HG03432 (cell line): ENCODE data around the gene LCN9.
"Not testable (repeated sequence)": the region's sequence is repeated elsewhere in the genome, so short reads cannot be mapped to it uniquely, and the experiment has no call there.

Experiments
- ATAC-seq: cut with Tn5 transposase; IDR thresholded peaks from one replicate; pipeline ENCODE4 v1.9.1; 2021; ENCODE audit warnings: mild to moderate bottlenecking, moderate library complexity; ENCODE audit not compliant: unreplicated experiment

The LCN9 gene

GRCh38 chr9:135670721-135671590 lies 7.8 kb downstream of the LCN9 start:
- no peak for ATAC-seq

GRCh38 chr9:135671591-135672041 lies 8.5 kb downstream of the LCN9 start:
- no peak for ATAC-seq

DNA sequence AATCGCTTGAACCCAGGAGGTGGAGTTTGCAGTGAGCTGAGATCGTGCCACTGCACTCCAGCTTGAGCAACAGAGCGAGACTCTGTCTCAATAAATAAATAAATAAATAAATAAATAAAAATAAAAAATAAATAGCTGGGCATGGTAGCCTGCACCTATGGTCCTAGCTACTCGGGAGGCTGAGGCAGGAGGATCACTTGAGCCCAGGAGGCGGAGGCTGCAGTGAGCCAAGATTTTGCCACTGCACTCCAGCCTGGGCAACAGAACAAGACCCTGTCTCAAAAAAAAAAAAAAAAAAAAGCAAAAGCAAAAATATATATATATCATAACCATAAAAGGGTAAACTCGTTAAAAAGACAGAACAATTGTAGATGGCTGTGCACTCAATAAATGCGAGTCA lies 9.7 kb downstream of the LCN9 start:
- ATAC-seq, result not testable (repeated sequence)

- no peak for ATAC-seq
These were observed 10.8 kb downstream of the LCN9 start for GRCh38 chr9:135673941-135674340.

DNA sequence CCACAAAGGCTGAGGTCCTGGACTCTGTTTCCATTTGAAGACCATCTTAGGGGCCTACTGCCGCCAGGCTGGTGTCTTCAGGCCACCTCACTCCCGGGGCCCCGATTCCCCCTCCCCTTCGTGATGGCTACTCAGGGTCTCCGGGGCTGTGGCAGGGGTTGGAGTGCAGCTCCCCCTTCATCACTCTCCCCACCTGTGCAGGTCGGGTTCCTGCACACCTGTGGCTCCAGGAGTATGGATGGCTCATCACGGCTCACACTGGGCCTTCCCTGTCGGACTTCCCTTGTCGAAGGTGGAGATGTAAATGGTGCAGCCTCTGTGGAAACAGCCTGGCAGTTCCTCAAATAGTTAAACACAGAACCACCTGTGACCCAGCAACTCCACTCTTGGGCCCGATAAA lies 11.9 kb downstream of the LCN9 start:
- ATAC-seq, result no peak

DNA sequence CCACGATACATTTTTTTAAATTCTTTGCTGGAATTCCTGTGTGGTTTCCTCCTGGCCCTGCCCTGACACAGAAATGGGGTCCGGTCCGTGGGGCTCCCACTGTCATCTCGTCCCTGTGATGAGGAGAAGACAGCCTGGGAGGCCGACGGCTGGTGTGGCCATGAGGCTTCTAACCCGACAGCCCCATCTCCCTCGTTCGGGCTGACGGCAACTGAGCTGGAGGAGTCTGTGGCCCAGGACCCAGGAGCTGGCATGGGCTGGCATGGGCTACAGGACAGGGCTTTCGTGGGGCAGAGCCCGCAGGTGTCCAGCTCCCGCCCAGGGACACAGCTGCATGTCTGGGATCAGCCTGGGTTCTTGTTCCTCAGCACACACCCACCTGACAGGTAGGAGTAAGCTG lies 13.8 kb downstream of the LCN9 start:
- ATAC-seq, result no peak

DNA sequence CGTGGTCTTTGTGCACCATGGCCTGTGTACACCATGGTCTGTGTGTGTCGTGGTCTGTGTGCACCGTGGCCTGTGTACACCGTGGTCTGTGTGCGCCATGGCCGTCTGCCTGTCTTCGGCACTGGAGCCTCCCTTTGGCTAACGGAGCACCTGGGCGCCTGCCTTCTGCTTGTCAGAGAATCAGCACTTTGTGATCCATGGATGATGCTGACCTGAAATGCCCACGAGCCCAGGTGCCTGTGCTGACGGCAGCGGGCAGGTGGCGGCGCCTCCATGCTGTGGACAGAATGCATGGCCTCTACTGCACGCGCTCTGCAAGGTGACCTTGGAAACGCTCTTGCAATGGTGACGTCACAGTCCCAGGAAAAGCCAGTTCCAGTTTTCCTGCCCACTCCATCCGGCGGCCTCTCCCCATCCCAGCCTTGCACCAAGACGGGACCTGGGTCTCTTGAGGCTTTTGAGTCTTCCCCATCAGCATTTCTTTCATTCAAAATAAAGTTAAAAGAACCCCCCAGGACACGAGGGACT lies 14.6 kb downstream of the LCN9 start:
- ATAC-seq, result no peak

GRCh38 chr9:135678236-135679017 lies 15.3 kb downstream of the LCN9 start:
- ATAC-seq, result no peak

- no peak for ATAC-seq
These were observed 16.9 kb downstream of the LCN9 start for GRCh38 chr9:135680056-135680455.

GRCh38 chr9:135681161-135681560 lies 18.1 kb downstream of the LCN9 start:
- ATAC-seq, result no peak

DNA sequence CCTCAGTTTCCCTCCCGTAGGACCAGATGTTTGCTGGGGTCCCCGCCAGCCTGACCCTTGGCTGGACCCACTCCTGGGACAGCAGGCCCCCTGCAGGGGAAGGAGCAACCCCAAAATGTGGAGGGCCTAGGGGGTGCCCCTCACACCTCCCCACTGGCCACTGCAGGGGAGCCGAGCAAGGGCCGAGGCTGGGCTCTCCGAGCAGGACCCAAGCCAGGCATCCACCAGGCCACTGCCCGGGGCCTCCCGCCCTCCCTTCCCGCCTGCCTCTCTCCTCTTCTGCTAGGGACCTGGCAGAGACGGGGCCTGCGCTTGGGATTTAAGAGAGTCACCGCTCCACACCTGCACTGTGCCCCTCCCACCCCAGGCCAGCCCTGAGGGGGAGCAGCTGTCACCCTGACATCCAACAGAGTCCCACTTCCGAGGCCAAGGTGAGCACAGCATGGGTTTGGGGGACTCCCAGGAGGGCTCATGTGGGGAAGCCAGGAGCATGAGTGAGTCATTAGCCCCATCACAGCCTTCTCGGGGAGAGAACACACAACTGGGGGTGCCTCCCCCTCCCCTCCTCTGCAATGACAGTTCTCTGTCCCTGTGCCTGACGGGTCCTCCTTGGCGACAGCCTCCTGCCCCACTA lies 20.4 kb downstream of the LCN9 start:
- ATAC-seq, result no peak

DNA sequence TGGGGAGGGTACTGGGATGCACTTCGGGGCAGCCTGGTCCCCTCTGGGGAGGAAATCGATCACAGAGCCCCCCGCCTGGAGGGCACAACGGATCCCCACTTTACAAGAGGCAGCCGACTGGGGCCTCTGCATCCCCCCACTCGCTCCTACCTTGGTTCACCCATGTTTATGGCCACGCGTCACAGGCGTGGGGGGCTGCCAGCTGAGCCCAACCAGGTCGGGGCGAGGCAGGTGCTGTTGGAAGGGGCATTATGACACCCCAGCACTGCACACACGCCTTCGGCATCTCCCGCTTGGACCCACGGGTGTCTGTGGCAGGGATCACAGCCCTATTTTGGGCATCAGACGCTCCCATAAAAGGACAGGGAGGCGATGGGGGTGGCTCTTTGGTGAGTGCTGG lies 21.6 kb downstream of the LCN9 start:
- ATAC-seq, result no peak

DNA sequence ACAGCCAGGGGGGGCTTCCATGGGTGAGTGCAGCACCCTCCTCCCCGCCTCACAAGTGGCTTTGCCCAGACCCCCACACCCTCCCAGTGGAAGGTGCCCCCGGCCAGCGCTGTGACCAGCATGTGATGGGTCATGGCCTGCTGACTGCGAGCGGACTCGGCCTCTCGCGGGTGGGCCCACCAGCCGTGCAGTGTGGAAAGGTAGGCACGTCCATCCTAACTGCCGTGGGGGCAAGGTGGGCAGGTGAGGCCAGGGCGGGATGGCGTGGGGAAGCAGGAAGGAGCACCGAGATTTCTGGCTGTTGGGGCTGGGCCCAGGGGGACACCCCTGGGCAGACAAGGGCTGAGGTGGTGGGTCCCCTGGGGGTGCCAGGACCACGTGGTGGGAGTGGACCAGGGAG lies 24.1 kb downstream of the LCN9 start:
- no peak for ATAC-seq

GRCh38 chr9:135689011-135689410 lies 25.9 kb downstream of the LCN9 start:
- ATAC-seq, result no peak

DNA sequence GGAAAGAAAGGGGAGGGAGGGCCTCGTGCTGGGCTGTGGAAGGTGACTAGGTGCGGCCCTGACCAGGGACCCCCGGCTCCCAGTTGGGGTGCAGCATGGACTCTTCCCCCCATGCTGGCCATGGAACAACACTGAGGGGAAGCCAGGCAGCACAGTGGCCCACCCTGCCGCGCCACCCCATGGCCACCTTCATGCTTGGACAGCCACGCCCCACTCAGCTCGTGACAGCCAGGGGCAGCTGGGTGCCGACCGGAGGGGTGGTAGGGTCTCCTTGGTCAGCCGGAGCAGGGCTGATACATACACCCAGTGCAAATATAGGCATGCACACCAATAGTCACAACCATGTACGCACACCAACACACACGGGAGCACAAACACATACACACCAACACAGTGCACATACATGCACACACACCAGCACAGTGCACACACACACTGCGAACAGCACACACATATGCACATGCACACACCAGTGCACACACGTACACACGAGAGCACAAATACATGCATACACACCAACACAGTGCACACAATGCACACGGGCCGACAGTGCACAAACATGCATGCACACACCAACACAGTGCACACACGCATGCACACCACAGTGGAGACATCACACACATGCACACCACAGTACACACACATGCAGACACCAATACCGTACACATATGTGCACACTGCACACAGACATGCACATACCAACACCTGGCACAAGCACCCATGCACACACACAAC lies 27.9 kb downstream of the LCN9 start:
- no peak for ATAC-seq

DNA sequence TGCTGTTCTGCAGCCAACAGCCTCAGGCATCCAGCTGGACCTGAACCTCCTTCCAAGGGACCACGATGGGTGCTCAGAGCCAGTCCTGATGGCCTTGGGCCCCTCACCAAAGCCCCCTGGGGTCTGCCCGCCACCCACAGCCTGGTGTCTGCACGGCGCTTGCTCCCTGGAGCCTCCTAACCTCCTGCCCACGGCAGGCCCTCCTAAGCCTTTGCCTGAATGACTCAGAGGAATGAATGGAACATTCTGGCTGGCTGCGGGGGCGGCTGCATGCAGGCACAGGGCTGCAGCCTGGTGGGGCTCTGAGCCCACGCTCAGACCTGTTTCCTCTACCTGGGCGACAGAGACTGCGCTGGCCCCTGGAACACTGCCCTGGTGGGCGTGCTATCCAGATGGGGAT lies 29.3 kb downstream of the LCN9 start:
- no peak for ATAC-seq

GRCh38 chr9:135693265-135693664 lies 30.2 kb downstream of the LCN9 start:
- no peak for ATAC-seq

DNA sequence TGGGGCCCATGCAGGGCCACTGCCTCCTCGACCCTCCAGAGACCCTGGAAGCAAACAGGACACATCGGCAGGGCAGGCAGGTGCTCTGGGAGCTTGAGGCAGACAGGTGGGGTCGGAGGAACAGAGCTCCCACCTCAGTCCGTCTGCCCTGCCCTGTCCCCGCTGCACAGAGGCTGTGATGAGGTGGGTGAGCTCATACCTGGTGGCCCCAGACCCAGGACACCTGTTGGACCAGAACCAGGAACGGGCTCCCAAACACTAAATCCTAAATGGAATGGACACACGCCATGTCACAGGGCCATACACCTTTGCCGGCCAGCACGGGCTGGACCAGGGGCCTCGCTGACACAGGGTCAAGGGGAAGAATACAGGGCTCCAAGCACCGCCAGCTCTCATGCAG lies 30.7 kb downstream of the LCN9 start:
- no peak for ATAC-seq

DNA sequence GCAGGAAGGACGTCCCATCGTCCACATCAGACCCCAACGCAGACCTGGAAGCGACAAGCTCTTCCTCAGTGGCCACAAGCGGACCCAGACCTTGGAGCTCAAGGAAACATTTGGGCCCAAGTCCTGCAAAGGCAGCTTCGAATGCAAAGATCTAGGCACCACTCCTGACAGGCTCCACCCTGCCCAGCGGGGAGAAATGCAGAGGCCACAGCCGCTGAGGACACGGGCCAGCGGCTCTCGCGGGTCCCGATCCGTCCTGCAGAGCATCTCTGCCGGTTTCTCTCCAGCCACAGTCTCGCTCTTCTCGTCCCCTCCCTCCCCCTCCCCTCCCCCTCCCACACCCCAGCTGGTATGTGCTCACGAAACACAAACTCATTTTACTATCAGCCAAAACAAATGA lies 31.3 kb downstream of the LCN9 start:
- no peak for ATAC-seq

DNA sequence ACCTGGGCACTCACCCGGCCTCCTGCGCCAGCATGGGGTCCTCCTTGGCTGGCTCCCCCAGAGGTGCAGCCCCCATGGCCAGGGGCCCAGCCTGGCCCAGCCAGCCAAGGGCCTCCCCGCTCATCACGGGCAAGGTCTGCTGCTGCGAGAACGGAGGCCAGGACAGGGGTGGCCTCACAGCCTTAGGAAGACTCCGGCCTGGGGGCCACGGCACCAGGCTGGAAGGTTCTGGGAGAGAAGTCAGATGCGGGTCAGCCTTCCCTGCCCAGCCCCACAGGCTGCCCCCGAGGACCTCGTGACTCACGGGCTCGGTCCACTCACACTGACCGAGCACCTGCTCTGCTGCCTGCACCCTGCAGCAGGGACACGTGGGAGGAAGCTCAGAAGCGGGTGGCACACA lies 31.9 kb downstream of the LCN9 start:
- ATAC-seq, result no peak

- ATAC-seq, result no peak
These were observed 32.5 kb downstream of the LCN9 start for GRCh38 chr9:135695642-135696041.
